Measurements from ENCODE around the gene KDM2A.

DNA sequence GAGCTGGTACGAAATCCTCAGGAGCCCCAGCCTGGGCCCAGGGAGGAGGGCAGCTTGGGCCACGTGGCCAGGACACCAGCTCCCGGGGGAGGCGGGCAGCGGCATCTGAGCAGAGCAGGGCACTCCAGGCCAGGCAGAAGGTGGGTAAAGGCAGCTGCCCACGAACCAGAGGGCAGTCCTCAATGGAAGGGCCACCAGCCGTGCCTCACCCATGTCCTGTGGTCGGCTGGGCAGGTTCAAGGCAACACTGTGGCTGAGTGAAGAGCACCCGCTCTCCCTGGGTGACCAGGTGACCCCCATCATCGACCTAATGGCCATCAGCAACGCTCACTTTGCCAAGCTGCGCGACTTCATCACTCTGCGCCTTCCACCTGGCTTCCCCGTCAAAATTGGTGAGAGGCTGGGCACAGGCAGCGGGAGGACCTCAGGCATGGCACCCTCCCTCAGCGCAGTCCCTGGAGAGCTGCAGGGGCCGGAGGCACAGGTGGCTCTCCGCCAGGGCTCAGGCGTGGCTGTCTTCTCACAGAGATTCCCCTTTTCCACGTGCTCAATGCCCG, 181.8 kb downstream of the KDM2A start:
- TF ChIP-seq, protein P1, sequence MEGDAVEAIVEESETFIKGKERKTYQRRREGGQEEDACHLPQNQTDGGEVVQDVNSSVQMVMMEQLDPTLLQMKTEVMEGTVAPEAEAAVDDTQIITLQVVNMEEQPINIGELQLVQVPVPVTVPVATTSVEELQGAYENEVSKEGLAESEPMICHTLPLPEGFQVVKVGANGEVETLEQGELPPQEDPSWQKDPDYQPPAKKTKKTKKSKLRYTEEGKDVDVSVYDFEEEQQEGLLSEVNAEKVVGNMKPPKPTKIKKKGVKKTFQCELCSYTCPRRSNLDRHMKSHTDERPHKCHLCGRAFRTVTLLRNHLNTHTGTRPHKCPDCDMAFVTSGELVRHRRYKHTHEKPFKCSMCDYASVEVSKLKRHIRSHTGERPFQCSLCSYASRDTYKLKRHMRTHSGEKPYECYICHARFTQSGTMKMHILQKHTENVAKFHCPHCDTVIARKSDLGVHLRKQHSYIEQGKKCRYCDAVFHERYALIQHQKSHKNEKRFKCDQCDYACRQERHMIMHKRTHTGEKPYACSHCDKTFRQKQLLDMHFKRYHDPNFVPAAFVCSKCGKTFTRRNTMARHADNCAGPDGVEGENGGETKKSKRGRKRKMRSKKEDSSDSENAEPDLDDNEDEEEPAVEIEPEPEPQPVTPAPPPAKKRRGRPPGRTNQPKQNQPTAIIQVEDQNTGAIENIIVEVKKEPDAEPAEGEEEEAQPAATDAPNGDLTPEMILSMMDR (IDR thresholded peaks at IDR 0.05; ENCODE audit: insufficient read depth, low read length), result no peak
- TF ChIP-seq GABPA (IDR thresholded peaks at IDR 0.05; ENCODE audit: low read depth), result no peak

Measured in HL-60 (cell line).